NCI-H187 (cell line): ENCODE measurements around the gene PXN.

Source experiments
- DNase-seq, 2 experiments: peaks; one replicate each; lab custom pipeline; 2025; lab: John Stamatoyannopoulos, UW

The PXN gene

GRCh38 chr12:120172053-120172452 lies 93.5 kb downstream of the PXN start:
- DNase-seq = no peak

- no peak for DNase-seq
These were observed 94.9 kb downstream of the PXN start for GRCh38 chr12:120170631-120171030.

GRCh38 chr12:120169946-120170345 lies 95.6 kb downstream of the PXN start:
- no peak for DNase-seq

GRCh38 chr12:120168337-120168736 lies 97.2 kb downstream of the PXN start:
- no peak for DNase-seq

- no peak for DNase-seq
These were observed 97.9 kb downstream of the PXN start for GRCh38 chr12:120167529-120168095.

GRCh38 chr12:120164293-120164692 lies 101.2 kb downstream of the PXN start:
- DNase-seq = no peak

GRCh38 chr12:120162763-120163162 lies 102.8 kb downstream of the PXN start:
- no peak for DNase-seq

- DNase-seq = no peak
These were observed 103.7 kb downstream of the PXN start for GRCh38 chr12:120161852-120162251.
